Neutrophil (primary cell): ENCODE results near the gene CXCR3.
"Not testable (repeated sequence)": the region's sequence is repeated elsewhere in the genome, so short reads cannot be mapped to it uniquely, and the experiment has no call there.

Experiments used
- H3K27ac ChIP-seq: fragments of 200-600 bp; sonication (generic); 2 replicates; pipeline ENCODE4 v1.5.1; 2016; ENCODE audit warnings: mild to moderate bottlenecking, moderate library complexity
- H3K27me3 ChIP-seq: fragments of 200-600 bp; sonication (generic); 2 replicates; pipeline ENCODE4 v1.6.0; 2016; ENCODE audit warnings: mild to moderate bottlenecking
- H3K36me3 ChIP-seq: fragments of 200-600 bp; sonication (generic); 2 replicates; pipeline ENCODE4 v1.5.1; 2017
- H3K4me1 ChIP-seq, 2 experiments: fragments of 200-600 bp in 1 of 2; sonication (generic) in 1 of 2; 1 replicate in 1 of 2; 2 replicates in 1 of 2; pipeline versions ENCODE4 v1.5.1 to v1.6.1; 2013 to 2016; ENCODE audit warnings: low read depth in 1 of 2, low read length in 1 of 2, mild to moderate bottlenecking in 1 of 2, moderate library complexity in 1 of 2; ENCODE audit not compliant: control insufficient read depth in 1 of 2, insufficient read depth in 1 of 2
- H3K4me3 ChIP-seq, 2 experiments: fragments of 200-600 bp in 1 of 2; sonication (generic) in 1 of 2; 1 replicate in 1 of 2; 2 replicates in 1 of 2; pipeline ENCODE4 v1.5.1; 2013 to 2016; ENCODE audit warnings: low read depth in 1 of 2, low read length in 1 of 2, mild to moderate bottlenecking in 1 of 2, moderate library complexity in 1 of 2
- H3K9me3 ChIP-seq: fragments of 200-600 bp; sonication (generic); 2 replicates; pipeline ENCODE4 v1.5.1; 2016
- CTCF ChIP-seq: fragments of 200-600 bp; sonication (generic); IDR thresholded peaks from 2 replicates; pipeline ENCODE4 v1.5.1; 2016; ENCODE audit warnings: antibody characterized with exemption

CXCR3 gene

DNA sequence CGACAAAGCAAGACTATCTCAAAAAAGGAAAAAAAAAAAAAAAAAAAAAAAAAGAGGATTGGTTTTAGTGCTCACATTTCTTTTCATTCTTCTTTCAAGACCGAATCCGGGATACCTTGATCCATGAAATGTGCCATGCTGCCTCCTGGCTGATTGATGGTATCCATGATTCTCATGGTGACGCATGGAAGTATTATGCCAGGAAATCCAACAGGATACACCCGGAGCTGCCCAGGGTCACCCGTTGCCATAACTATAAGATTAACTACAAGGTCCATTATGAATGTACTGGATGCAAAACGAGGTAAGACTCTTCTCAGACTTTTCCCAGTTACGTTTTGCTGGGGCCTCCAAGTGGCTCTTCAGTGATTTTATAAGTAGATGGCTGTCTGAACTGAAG lies 6.1 kb downstream of the CXCR3 start:
- no peak overlapping the region for H3K27ac ChIP-seq

DNA sequence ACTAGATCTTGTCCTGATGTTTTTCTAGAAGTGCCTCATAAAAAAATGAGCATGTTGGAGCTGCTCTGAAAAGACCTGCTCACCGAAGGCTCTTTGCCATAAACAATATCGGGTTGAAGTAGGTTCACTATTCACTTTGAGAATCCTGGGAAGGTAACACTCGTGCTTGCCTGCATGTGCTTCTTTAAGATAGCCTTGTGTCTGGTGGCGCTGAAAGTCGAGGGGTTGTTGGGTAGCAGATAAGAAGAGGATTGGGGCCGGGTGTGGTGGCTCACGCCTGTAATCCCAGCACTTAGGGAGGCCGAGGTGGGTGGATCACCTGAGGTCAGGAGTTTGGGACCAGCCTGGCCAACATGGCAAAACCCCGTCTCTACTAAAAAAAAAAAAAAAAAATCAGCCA lies 6.6 kb downstream of the CXCR3 start:
- H3K27ac ChIP-seq, H3K27me3 ChIP-seq, H3K4me3 ChIP-seq, H3K9me3 ChIP-seq, H3K4me1 ChIP-seq: not testable (repeated sequence)
- H3K36me3 ChIP-seq: peaks cover 43% of the 10 kb centered on the region

More for the DNA sequence above, 6.1 kb downstream of the CXCR3 start:
- peaks cover 43% of the 10 kb centered on the region for H3K36me3 ChIP-seq
- no peaks in the 10 kb centered on the region for H3K27me3 ChIP-seq
- no peak overlapping the region for H3K4me3 ChIP-seq
- no peak for TF ChIP-seq CTCF
- no peaks in the 10 kb centered on the region for H3K9me3 ChIP-seq
- no peaks in the 10 kb centered on the region for H3K4me1 ChIP-seq

- no peak overlapping the region for H3K27ac ChIP-seq
- no peak for TF ChIP-seq CTCF
Measured at GRCh38 chrX:71609095-71609750, 9.1 kb downstream of the CXCR3 start.

GRCh38 chrX:71607488-71607887 lies 10.8 kb downstream of the CXCR3 start:
- TF ChIP-seq CTCF: no peak
- no peaks in the 10 kb centered on the region for H3K9me3 ChIP-seq
- H3K36me3 ChIP-seq: peaks cover 53% of the 10 kb centered on the region
- H3K4me3 ChIP-seq: no peak overlapping the region
- H3K27me3 ChIP-seq: no peaks in the 10 kb centered on the region
- no peaks in the 10 kb centered on the region for H3K4me1 ChIP-seq
- H3K27ac ChIP-seq: no peak overlapping the region

More at GRCh38 chrX:71609095-71609750, 9.1 kb downstream of the CXCR3 start:
- Histone ChIP-seq H3K4me1 (no peaks in the 10 kb centered on the region), H3K9me3 (no peaks in the 10 kb centered on the region), H3K36me3 (peaks cover 60% of the 10 kb centered on the region), H3K4me3 (no peak overlapping the region), H3K27me3 (no peaks in the 10 kb centered on the region)

DNA sequence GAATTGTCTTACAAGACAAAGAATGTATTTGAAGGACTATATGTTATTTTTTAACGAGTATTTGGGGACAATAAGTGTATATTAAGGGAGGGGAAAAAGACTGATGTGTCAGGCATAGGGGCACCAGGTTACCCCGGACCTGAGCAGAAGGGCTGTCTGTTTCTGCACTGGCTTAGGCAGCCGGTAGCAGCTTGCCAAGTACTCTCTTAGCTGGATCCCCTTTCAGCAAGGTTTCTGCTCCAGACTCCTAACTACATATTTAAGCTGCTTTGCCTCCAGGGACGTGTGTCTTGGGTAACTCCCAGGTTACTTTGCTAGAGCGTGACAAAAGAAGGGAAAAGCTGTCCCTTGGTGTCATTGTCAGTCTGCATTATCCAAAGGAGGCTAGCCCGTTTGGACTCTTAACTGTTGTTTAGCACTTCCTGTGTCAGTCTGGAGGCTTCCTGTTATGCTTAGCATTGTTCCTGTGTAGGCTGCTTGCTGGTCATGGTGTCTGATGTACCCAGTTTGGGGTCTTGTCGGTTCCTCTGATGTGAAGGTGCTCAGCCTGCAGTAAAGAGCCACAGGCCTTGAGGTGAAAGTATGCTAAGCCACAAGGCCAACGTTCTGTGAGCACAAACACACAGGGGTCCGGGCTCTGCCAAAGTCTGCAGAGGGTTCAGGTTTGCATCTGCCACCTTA lies 11.6 kb downstream of the CXCR3 start:
- H3K36me3 ChIP-seq: peaks cover 49% of the 10 kb centered on the region
- H3K9me3 ChIP-seq: no peaks in the 10 kb centered on the region
- H3K4me1 ChIP-seq: no peaks in the 10 kb centered on the region
- no peaks in the 10 kb centered on the region for H3K27me3 ChIP-seq
- no peak overlapping the region for H3K27ac ChIP-seq
- TF ChIP-seq CTCF: no peak
- H3K4me3 ChIP-seq: no peak overlapping the region

DNA sequence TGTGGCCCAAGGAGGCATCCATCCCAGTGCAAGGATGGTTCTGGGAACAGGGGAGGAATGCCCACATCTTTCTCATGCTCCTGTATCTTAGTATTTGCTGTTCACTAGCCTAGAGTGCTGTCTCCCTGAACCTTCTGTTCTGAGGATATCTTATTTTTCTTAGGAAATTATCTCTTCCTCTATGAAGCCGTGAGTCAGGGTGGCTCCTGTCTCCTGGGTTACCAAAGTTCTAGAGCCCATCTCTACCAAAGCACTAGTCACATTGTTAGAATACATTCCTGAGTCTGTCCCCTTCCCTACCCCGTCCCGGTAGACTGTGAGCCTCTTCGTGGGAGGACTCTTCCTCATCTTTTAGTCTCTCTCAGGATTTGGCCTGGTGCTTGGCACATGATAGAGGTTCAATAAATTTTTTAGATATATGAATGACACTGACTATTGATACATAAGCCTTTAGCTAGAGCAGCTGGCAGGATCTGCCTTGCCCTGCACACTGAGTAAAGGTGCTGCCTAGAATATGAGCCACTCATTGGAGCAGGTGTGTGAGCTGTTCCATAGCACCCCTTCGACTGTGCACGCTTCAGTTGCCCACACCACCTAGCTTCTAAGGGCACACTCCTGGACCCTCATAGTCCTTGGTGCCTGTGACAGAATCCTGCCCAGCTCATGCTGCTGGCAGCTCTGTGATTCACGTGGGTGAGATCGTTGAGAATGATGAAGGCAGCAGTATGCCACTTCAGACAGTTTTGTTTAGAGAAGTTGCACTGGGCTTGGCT lies 13.3 kb downstream of the CXCR3 start:
- H3K4me3 ChIP-seq: no peak overlapping the region
- no peak for TF ChIP-seq CTCF
- no peaks in the 10 kb centered on the region for H3K4me1 ChIP-seq
- H3K27ac ChIP-seq: no peak overlapping the region
- no peaks in the 10 kb centered on the region for H3K9me3 ChIP-seq
- H3K27me3 ChIP-seq: no peaks in the 10 kb centered on the region
- H3K36me3 ChIP-seq: peaks cover 37% of the 10 kb centered on the region
